ENCODE results near the gene NTRK2.

- no peak for TF ChIP-seq POLR2AphosphoS5 (IDR thresholded peaks at IDR 0.05)
- no peak for TF ChIP-seq CTCF (IDR thresholded peaks at IDR 0.05)
- TF ChIP-seq POLR2A (IDR thresholded peaks at IDR 0.05): no peak
- TF ChIP-seq EP300 (IDR thresholded peaks at IDR 0.05): no peak
Measured at GRCh38 chr9:84996716-84997115, 327.2 kb downstream of the NTRK2 start.

Data from suprapubic skin (tissue), 4 donors.